ENCODE results near the gene EXOC3.
A peak's percentile ranks its signal among the peaks of the same experiment; 100 is the strongest.

EXOC3 gene

GRCh38 chr5:443239-444151, 519 bp downstream of the EXOC3 start:
- H3K36me3 ChIP-seq (ENCODE audit: control insufficient read depth, insufficient read depth, low read length) = peaks cover under 1% of the 10 kb centered on the region
- H3K79me2 ChIP-seq (ENCODE audit: control insufficient read depth, insufficient read depth, low read length) = peaks cover 5% of the 10 kb centered on the region
- peak overlapping the region; percentile 91 for H3K56ac ChIP-seq (ENCODE audit: low read length)
- no peaks in the 10 kb centered on the region for H3K27me3 ChIP-seq (ENCODE audit: insufficient read depth, low read length, poor library complexity)
- no peak overlapping the region for H2BK120ac ChIP-seq (ENCODE audit: low read depth, low read length)
- peak overlapping the region; percentile 88 for H3K9ac ChIP-seq (ENCODE audit: low read length)
- peak overlapping the region; percentile 88 for H3K4me2 ChIP-seq (ENCODE audit: low read length)
- H2BK15ac ChIP-seq (replicated peaks; ENCODE audit: low read depth) = no peak overlapping the region
- H3K23ac ChIP-seq (ENCODE audit: low read length) = no peak overlapping the region
- WGBS (ENCODE audit: extremely low coverage, insufficient coverage, low lambda C conversion rate) = no CpG with 5 or more reads among the region's 62 CpGs
- peaks cover 2% of the 10 kb centered on the region for H3K4me1 ChIP-seq (ENCODE audit: control insufficient read depth, low read depth, low read length)
- H3K18ac ChIP-seq (ENCODE audit: low read length) = no peak overlapping the region
- no peak overlapping the region for H2AK5ac ChIP-seq (ENCODE audit: low read length)
- H4K8ac ChIP-seq (ENCODE audit: low read depth, low read length) = no peak overlapping the region
- DNase-seq = no peak
- H4K5ac ChIP-seq (ENCODE audit: low read length) = no peak overlapping the region
- no peak overlapping the region for H3K4ac ChIP-seq (ENCODE audit: low read depth, low read length)
- peaks cover 7% of the 10 kb centered on the region for H3K79me1 ChIP-seq (ENCODE audit: low read length)
- no peak overlapping the region for H3K27ac ChIP-seq (ENCODE audit: low read depth, low read length)
- peak overlapping the region; percentile 87 for H3K4me3 ChIP-seq (ENCODE audit: low read length)
- no peak overlapping the region for H2BK5ac ChIP-seq (ENCODE audit: low read length)

- Histone ChIP-seq H3K27ac (ENCODE audit: low read depth, low read length) (no peak overlapping the region), H3K23ac (ENCODE audit: low read length) (no peak overlapping the region), H3K4me1 (ENCODE audit: control insufficient read depth, low read depth, low read length) (peaks cover 2% of the 10 kb centered on the region), H3K56ac (ENCODE audit: low read length) (no peak overlapping the region), H4K5ac (ENCODE audit: low read length) (no peak overlapping the region), H3K27me3 (ENCODE audit: insufficient read depth, low read length, poor library complexity) (no peaks in the 10 kb centered on the region), H3K18ac (ENCODE audit: low read length) (no peak overlapping the region), H3K36me3 (ENCODE audit: control insufficient read depth, insufficient read depth, low read length) (peaks cover 3% of the 10 kb centered on the region), H4K8ac (ENCODE audit: low read depth, low read length) (no peak overlapping the region), H3K79me1 (ENCODE audit: low read length) (peaks cover 7% of the 10 kb centered on the region), H3K4me2 (ENCODE audit: low read length) (no peak overlapping the region), H2BK120ac (ENCODE audit: low read depth, low read length) (no peak overlapping the region), H3K9ac (ENCODE audit: low read length) (no peak overlapping the region), H2AK5ac (ENCODE audit: low read length) (no peak overlapping the region), H2BK15ac (replicated peaks; ENCODE audit: low read depth) (no peak overlapping the region), H3K79me2 (ENCODE audit: control insufficient read depth, insufficient read depth, low read length) (peaks cover 5% of the 10 kb centered on the region), H2BK5ac (ENCODE audit: low read length) (no peak overlapping the region), H3K4me3 (ENCODE audit: low read length) (no peak overlapping the region), H3K4ac (ENCODE audit: low read depth, low read length) (no peak overlapping the region)
- DNase-seq = no peak
- WGBS (ENCODE audit: extremely low coverage, insufficient coverage, low lambda C conversion rate) = no CpG with 5 or more reads among the region's 8 CpGs
These were observed 1.2 kb downstream of the EXOC3 start for GRCh38 chr5:444226-444625.

DNA sequence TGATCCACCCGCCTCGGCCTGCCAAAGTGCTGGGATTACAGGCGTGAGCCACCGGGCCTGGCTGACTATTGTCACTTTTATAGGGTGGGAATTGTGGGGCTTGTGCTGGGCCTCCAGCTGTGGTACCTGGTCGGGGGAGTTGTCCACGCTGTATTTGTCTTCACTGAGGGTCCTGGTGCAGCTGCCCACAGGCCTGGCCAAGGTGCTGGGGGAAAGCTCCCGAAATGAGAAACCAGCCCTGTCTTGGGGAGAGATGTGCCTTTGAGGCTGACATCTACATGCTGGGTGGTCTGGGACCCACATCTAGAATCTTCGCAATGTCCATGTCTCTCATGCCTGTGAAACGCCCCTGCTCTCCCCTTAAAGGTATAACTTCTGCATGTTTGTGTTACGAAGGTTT, 2.6 kb downstream of the EXOC3 start:
- no peak overlapping the region for H4K8ac ChIP-seq (ENCODE audit: low read depth, low read length)
- no peak overlapping the region for H3K23ac ChIP-seq (ENCODE audit: low read length)
- H3K4me1 ChIP-seq (ENCODE audit: control insufficient read depth, low read depth, low read length) = peaks cover 2% of the 10 kb centered on the region
- H3K18ac ChIP-seq (ENCODE audit: low read length) = no peak overlapping the region
- H2AK5ac ChIP-seq (ENCODE audit: low read length) = no peak overlapping the region
- WGBS (ENCODE audit: extremely low coverage, insufficient coverage, low lambda C conversion rate) = no CpG with 5 or more reads among the region's 10 CpGs
- no peak overlapping the region for H3K4me3 ChIP-seq (ENCODE audit: low read length)
- no peak overlapping the region for H4K5ac ChIP-seq (ENCODE audit: low read length)
- no peak overlapping the region for H2BK5ac ChIP-seq (ENCODE audit: low read length)
- peaks cover 3% of the 10 kb centered on the region for H3K36me3 ChIP-seq (ENCODE audit: control insufficient read depth, insufficient read depth, low read length)
- no peak overlapping the region for H3K56ac ChIP-seq (ENCODE audit: low read length)
- DNase-seq = no peak
- H3K4ac ChIP-seq (ENCODE audit: low read depth, low read length) = no peak overlapping the region
- H2BK120ac ChIP-seq (ENCODE audit: low read depth, low read length) = no peak overlapping the region
- H3K27me3 ChIP-seq (ENCODE audit: insufficient read depth, low read length, poor library complexity) = no peaks in the 10 kb centered on the region
- peaks cover 7% of the 10 kb centered on the region for H3K79me1 ChIP-seq (ENCODE audit: low read length)
- no peak overlapping the region for H3K4me2 ChIP-seq (ENCODE audit: low read length)
- no peak overlapping the region for H3K27ac ChIP-seq (ENCODE audit: low read depth, low read length)
- H2BK15ac ChIP-seq (replicated peaks; ENCODE audit: low read depth) = no peak overlapping the region
- no peak overlapping the region for H3K9ac ChIP-seq (ENCODE audit: low read length)
- H3K79me2 ChIP-seq (ENCODE audit: control insufficient read depth, insufficient read depth, low read length) = peaks cover 5% of the 10 kb centered on the region

GRCh38 chr5:446066-446882, 3.3 kb downstream of the EXOC3 start:
- no CpG with 5 or more reads among the region's 19 CpGs for WGBS (ENCODE audit: extremely low coverage, insufficient coverage, low lambda C conversion rate)
- Histone ChIP-seq H3K4me3 (ENCODE audit: low read length) (no peak overlapping the region), H3K23ac (ENCODE audit: low read length) (no peak overlapping the region), H3K4me1 (ENCODE audit: control insufficient read depth, low read depth, low read length) (peaks cover 2% of the 10 kb centered on the region), H2BK15ac (replicated peaks; ENCODE audit: low read depth) (no peak overlapping the region), H2AK5ac (ENCODE audit: low read length) (no peak overlapping the region), H3K9ac (ENCODE audit: low read length) (no peak overlapping the region), H3K79me1 (ENCODE audit: low read length) (peaks cover 7% of the 10 kb centered on the region), H3K18ac (ENCODE audit: low read length) (no peak overlapping the region), H4K8ac (ENCODE audit: low read depth, low read length) (no peak overlapping the region), H4K5ac (ENCODE audit: low read length) (no peak overlapping the region), H3K27ac (ENCODE audit: low read depth, low read length) (no peak overlapping the region), H3K27me3 (ENCODE audit: insufficient read depth, low read length, poor library complexity) (no peaks in the 10 kb centered on the region), H3K4ac (ENCODE audit: low read depth, low read length) (no peak overlapping the region), H3K36me3 (ENCODE audit: control insufficient read depth, insufficient read depth, low read length) (peaks cover 3% of the 10 kb centered on the region), H3K4me2 (ENCODE audit: low read length) (no peak overlapping the region), H2BK5ac (ENCODE audit: low read length) (no peak overlapping the region), H3K79me2 (ENCODE audit: control insufficient read depth, insufficient read depth, low read length) (peaks cover 5% of the 10 kb centered on the region), H2BK120ac (ENCODE audit: low read depth, low read length) (no peak overlapping the region), H3K56ac (ENCODE audit: low read length) (no peak overlapping the region)
- no peak for DNase-seq

DNA sequence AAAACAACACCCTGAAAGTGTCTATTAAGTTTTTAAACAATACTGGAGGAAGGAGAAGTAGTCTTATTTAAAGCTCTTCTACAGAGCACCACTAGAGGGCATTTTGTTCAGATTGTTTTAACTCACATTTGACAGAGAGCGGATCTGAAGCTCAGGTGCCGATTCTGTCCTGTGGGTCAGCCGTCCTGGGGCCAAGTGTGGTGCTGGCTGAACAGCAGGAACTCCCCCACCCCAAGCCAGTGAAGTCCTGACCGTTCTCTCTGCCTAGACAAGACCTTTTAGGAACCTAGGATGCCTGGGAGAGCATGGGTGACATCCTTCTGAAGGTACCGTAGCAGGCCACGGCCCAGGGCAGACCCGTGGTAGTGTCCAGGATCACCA, 3.9 kb downstream of the EXOC3 start:
- no peak overlapping the region for H2BK5ac ChIP-seq (ENCODE audit: low read length)
- H3K23ac ChIP-seq (ENCODE audit: low read length) = no peak overlapping the region
- H4K8ac ChIP-seq (ENCODE audit: low read depth, low read length) = no peak overlapping the region
- no peak overlapping the region for H3K18ac ChIP-seq (ENCODE audit: low read length)
- H2AK5ac ChIP-seq (ENCODE audit: low read length) = no peak overlapping the region
- H3K4ac ChIP-seq (ENCODE audit: low read depth, low read length) = no peak overlapping the region
- peaks cover 2% of the 10 kb centered on the region for H3K4me1 ChIP-seq (ENCODE audit: control insufficient read depth, low read depth, low read length)
- no peak overlapping the region for H3K9ac ChIP-seq (ENCODE audit: low read length)
- no peak overlapping the region for H3K4me2 ChIP-seq (ENCODE audit: low read length)
- H2BK120ac ChIP-seq (ENCODE audit: low read depth, low read length) = no peak overlapping the region
- H3K79me1 ChIP-seq (ENCODE audit: low read length) = peaks cover 7% of the 10 kb centered on the region
- peak; percentile 37 for DNase-seq
- H3K27ac ChIP-seq (ENCODE audit: low read depth, low read length) = no peak overlapping the region
- no peak overlapping the region for H4K5ac ChIP-seq (ENCODE audit: low read length)
- whole genome bisulfite sequencing (ENCODE audit: extremely low coverage, insufficient coverage, low lambda C conversion rate) = no CpG with 5 or more reads among the region's 7 CpGs
- H2BK15ac ChIP-seq (replicated peaks; ENCODE audit: low read depth) = no peak overlapping the region
- H3K4me3 ChIP-seq (ENCODE audit: low read length) = no peak overlapping the region
- peaks cover 5% of the 10 kb centered on the region for H3K79me2 ChIP-seq (ENCODE audit: control insufficient read depth, insufficient read depth, low read length)
- no peaks in the 10 kb centered on the region for H3K27me3 ChIP-seq (ENCODE audit: insufficient read depth, low read length, poor library complexity)
- H3K36me3 ChIP-seq (ENCODE audit: control insufficient read depth, insufficient read depth, low read length) = peaks cover 3% of the 10 kb centered on the region
- no peak overlapping the region for H3K56ac ChIP-seq (ENCODE audit: low read length)

Data from mesendoderm (in vitro differentiated cells).